Lower lobe of right lung (tissue), 1 donor: ENCODE results near the gene PLPPR2. TPM values are rescaled to one million over a fixed set of nuclear protein-coding genes. Genes with fewer than 3 reads are reported as not detected.

Source experiments
- total RNA-seq: library from RNA; stranded (reverse); fragmentation: NEBNext Ultra II Directional; extraction: Animal tissue kit (Norgen Biotek cat#: 25700); gene quantifications from one replicate; pipeline ENCODE4 v1.2.1, GENCODE V29; 2021
- donor health status: DM: no; HTN: yes; CAD: no; lungs with severe emphysema.

The PLPPR2 gene
- total RNA-seq, 1 donor from 2014 or later = 21.3 TPM

Other genes with a start within 250 kb of the PLPPR2 start
- 1.8 TPM for gene SPC24, start 199.7 kb upstream of the PLPPR2 start, total RNA-seq
- 191 TPM for gene KANK2, start 157.9 kb upstream of the PLPPR2 start, total RNA-seq
- gene ANGPTL8, start 115.8 kb upstream of the PLPPR2 start, total RNA-seq = not detected
- gene DOCK6, start 92.9 kb upstream of the PLPPR2 start, total RNA-seq = 106 TPM
- gene TSPAN16, start 59.3 kb upstream of the PLPPR2 start, total RNA-seq = not detected
- gene RAB3D, start 15.8 kb upstream of the PLPPR2 start, total RNA-seq = 53.6 TPM
- 65.7 TPM for gene TMEM205, start 9.2 kb upstream of the PLPPR2 start, total RNA-seq
- 37.3 TPM for gene CCDC159, start 8.9 kb upstream of the PLPPR2 start, total RNA-seq
- gene SWSAP1, start 19.2 kb downstream of the PLPPR2 start, total RNA-seq = 3.6 TPM
- gene EPOR, start 28.9 kb downstream of the PLPPR2 start, total RNA-seq = 16.4 TPM
- 55.8 TPM for gene RGL3, start 63.9 kb downstream of the PLPPR2 start, total RNA-seq
- gene ODAD3, start 79.7 kb downstream of the PLPPR2 start, total RNA-seq = 4.3 TPM
- gene PRKCSH, start 80.2 kb downstream of the PLPPR2 start, total RNA-seq = 285 TPM
- not detected for gene ELAVL3, start 125.6 kb downstream of the PLPPR2 start, total RNA-seq
- 9.2 TPM for gene ZNF653, start 150.4 kb downstream of the PLPPR2 start, total RNA-seq
- 38.7 TPM for gene ECSIT, start 173.7 kb downstream of the PLPPR2 start, total RNA-seq
- 16.4 TPM for gene CNN1, start 183.4 kb downstream of the PLPPR2 start, total RNA-seq
- gene ELOF1, start 203.8 kb downstream of the PLPPR2 start, total RNA-seq = 44.3 TPM
- gene ACP5, start 222.2 kb downstream of the PLPPR2 start, total RNA-seq = 650 TPM
- 9.4 TPM for gene ZNF627, start 242.1 kb downstream of the PLPPR2 start, total RNA-seq